ENCODE data around the gene CCDC50.

DNA sequence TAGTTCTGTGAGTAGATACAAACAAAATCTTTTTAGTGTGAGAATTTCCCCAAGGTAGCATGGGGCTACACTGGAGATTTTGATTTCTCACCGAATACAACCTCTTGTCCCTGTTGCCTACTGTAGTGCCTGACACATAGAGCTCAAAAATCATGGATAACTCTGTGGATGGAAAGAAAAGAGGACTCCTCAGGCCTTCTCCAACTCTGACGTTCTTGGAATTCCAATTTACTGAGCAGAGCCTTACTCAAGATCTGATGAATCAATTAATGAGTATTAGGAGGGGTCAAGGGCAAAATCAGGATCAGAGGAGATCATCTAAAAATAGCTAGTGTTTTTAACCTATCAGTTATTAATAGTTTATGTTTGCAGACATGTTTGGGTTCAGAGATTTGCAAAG lies 85.1 kb downstream of the CCDC50 start:
- no peak for TF ChIP-seq CTCF (IDR thresholded peaks at IDR 0.05)
- no peak for TF ChIP-seq POLR2A (IDR thresholded peaks at IDR 0.05)
- TF ChIP-seq POLR2AphosphoS5 (IDR thresholded peaks at IDR 0.05): no peak

All from breast epithelium (tissue), 3 donors.